Measurements from ENCODE around the gene UROC1. TPM values are rescaled to one million over a fixed set of nuclear protein-coding genes. Genes with fewer than 3 reads are reported as not detected.

The UROC1 gene
- total RNA-seq, 1 experiment from 2014 or later: 0.21 TPM

DNA sequence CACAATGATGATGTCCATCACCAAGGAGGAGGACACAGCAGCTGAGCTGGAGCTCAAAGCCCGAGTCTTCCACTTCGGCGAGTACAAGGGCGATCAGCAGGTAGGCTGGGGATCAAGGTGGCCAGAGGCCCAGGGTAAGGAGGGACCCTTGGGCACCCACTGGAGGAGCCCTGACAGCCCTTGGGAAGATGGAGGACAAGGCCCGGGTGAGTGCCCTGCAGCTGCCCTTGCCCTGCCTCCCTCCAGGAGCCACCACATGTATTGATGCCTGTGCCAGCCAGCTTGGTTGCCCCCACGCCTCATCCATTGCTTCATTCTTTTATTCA is 84.5 kb downstream of the UROC1 start:
- DNase-seq (ENCODE audit: low read depth, low spot score): no peak
- in situ Hi-C loops (cut with HindIII; ENCODE audit: low pct_unique_long_range_greater_than_20kb, low sequenced_read_pairs): no loop called here

GRCh38 chr3:126432361-126433104 is 85.0 kb downstream of the UROC1 start:
- DNase-seq (ENCODE audit: low read depth, low spot score): no peak
- in situ Hi-C loops (cut with HindIII; ENCODE audit: low pct_unique_long_range_greater_than_20kb, low sequenced_read_pairs): no loop called here

Small RNA genes within 50 kb of the gene (small RNA-seq; reads per million reads assigned to genes)
- 0.02 to 0.19 reads per million in 2 experiments for gene RNA5SP138

Other genes starting within 250 kb of the UROC1 start
- gene KLF15, start 160.4 kb downstream of the UROC1 start, total RNA-seq (2014; rRNA removed; shearing (Covaris generic)): 20.4 and 23.5 TPM in 2 replicates
- gene CFAP100, start 122.9 kb downstream of the UROC1 start, total RNA-seq (2014; rRNA removed; shearing (Covaris generic)): not detected in 2 replicates
- gene ZXDC, start 41.9 kb downstream of the UROC1 start, total RNA-seq (2014; rRNA removed; shearing (Covaris generic)): 19.0 and 20.9 TPM in 2 replicates
- 0.77 and 1.7 TPM in 2 replicates for gene CHST13, start 6.4 kb upstream of the UROC1 start, total RNA-seq (2014; rRNA removed; shearing (Covaris generic))
- not detected in 2 replicates for gene C3orf22, start 41.2 kb upstream of the UROC1 start, total RNA-seq (2014; rRNA removed; shearing (Covaris generic))
- gene TXNRD3, start 137.4 kb upstream of the UROC1 start, total RNA-seq (2014; rRNA removed; shearing (Covaris generic)): 9.4 and 10.7 TPM in 2 replicates
- 104 and 106 TPM in 2 replicates for gene CHCHD6, start 186.5 kb upstream of the UROC1 start, total RNA-seq (2014; rRNA removed; shearing (Covaris generic))

All from SK-MEL-5 (cell line).